ENCODE results near the gene FHAD1. TPM values are rescaled to one million over a fixed set of nuclear protein-coding genes. Genes with fewer than 3 reads are reported as not detected.
A peak's percentile ranks its signal among the peaks of the same experiment; 100 is the strongest.

The FHAD1 gene
- 0.12 and 0.19 TPM in 2 replicates for total RNA-seq (2011; cell fraction: chromatin; rRNA removed; ENCODE audit: low replicate concordance)
- not detected in 2 replicates for total RNA-seq (2011; cell fraction: nucleolus; rRNA removed)
- 0.07 TPM in 1 of 2 replicates, not detected in the other for total RNA-seq (2011; cell fraction: nucleoplasm; rRNA removed)
- total RNA-seq (2014; rRNA removed) = 1.4 and 3.1 TPM in 2 replicates
- 1.5 and 1.8 TPM in 2 replicates for total RNA-seq (2014; rRNA removed; fragmentation: Illumina TruSeq; extraction: Trizol)
- 2.1 and 2.2 TPM in 2 replicates for total RNA-seq (2015; rRNA removed; fragmentation: Illumina TruSeq; extraction: Trizol)
- 1.3 and 1.6 TPM in 2 replicates for total RNA-seq (2021)
- 0.01 TPM in 1 of 2 replicates, not detected in the other for polyA plus RNA-seq (2011; rRNA removed)
- 0.04 TPM in 1 of 2 replicates, not detected in the other for polyA plus RNA-seq (2011; cell fraction: cytosol; rRNA removed)
- 0.06 and 0.10 TPM in 2 replicates for polyA plus RNA-seq (2011; cell fraction: nucleus; rRNA removed)
- polyA plus RNA-seq (2012) = 1.8 and 5.7 TPM in 2 replicates
- 1.4 and 2.1 TPM in 2 replicates for polyA plus RNA-seq (2014; fragmentation: Illumina TruSeq; extraction: Trizol)
- under 1 TPM; 0.32 to 0.45 TPM for polyA plus RNA-seq (2014; fragmentation: Nextera tagmentation; extraction: Ambion mirVana)
- 1.7 and 1.9 TPM in 2 replicates for polyA plus RNA-seq (2014; rRNA removed)
- not detected in 2 replicates for polyA minus RNA-seq (2011; rRNA and poly(A)+ RNA removed)
- not detected in 2 replicates for polyA minus RNA-seq (2011; cell fraction: cytosol; rRNA and poly(A)+ RNA removed)
- polyA minus RNA-seq (2011; cell fraction: nucleus; rRNA and poly(A)+ RNA removed) = not detected in 2 replicates
- Bru-seq, nascent RNA = percentile 31 among the genes with signal in this experiment
- percentile 31 among the genes with signal in this experiment for BruChase-seq, experiment 1, labeled RNA remaining after a 2-hour chase
- percentile 28 among the genes with signal in this experiment for BruChase-seq, experiment 2, labeled RNA remaining after a 6-hour chase
- long read RNA-seq, experiment 1, partial matches to known transcripts = 0 of 3 reads
- long read RNA-seq, experiment 1, other reads (novel, unspliced or antisense) = 3 of 3 reads
- long read RNA-seq, experiment 2 = 0 reads
- long read RNA-seq, experiment 3, partial matches to known transcripts = 0 of 1 reads
- long read RNA-seq, experiment 3, other reads (novel, unspliced or antisense) = 1 of 1 reads

DNA sequence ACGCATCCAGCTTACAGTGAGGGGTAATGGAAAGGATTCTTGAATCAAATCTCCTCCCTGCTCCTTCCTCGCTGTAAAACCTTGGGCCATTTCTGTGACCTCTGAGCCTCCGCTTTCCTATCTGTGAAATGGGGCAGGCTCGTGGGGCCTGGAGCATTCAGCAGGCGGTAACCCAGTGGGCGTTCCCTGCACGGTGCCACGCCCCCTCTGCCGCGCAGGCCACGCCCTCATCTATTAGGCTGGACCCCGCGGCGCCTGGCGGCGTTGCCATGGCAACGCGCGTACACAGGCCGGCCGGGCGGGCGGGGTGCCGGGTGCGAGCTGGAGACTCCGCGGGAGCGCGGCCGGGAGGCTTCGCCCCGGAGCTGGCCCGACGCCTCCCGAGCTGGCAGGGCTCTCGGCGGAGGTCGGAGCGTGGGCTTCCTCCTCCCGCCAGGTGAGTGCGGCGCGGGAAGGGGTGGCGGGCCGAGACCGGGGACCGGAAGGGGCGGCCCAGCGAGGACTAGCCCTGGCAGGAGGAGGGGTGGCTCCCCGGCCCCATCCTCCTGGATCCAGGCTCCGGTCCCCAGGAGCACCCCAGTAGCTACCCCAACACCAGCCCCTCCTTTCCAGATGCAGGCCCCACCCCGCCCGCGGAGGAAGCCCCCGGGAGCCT, at the start of gene FHAD1:
TSS of gene FHAD1 (plus strand) at position 264 of the 655 bp plus-strand sequence. CDS start 4,562 bp downstream, outside the sequence.
- in situ Hi-C loops (cut with MboI) = no loop called here
- 33% methylated on average over 32 of the region's 55 CpGs for WGBS (ENCODE audit: insufficient coverage, low coverage, missing lambda C conversion rate)
- DNase-seq (ENCODE audit: extremely low read depth in 1 of 4, low spot score in 3 of 4) = peak in 3 of 4 experiments; percentile 44 to 62 (median 62)
- Histone ChIP-seq H3K27ac (ENCODE audit: extremely low read depth, low read depth, low read length) (no peak within 1 kb of the TSS), H4K20me1 (replicated peaks; ENCODE audit: control insufficient read depth, insufficient read depth, low read length) (no peaks in the 10 kb centered on the region), H3K79me2 (ENCODE audit: control insufficient read depth, insufficient read depth, low read length) (no peaks in the 10 kb centered on the region), H3K4me1 (replicated peaks in 1 of 2; ENCODE audit: control insufficient read depth in 2 of 2, insufficient read depth in 2 of 2, low read length in 2 of 2) (peaks cover 0 to 8% of the 10 kb centered on the region in 2 experiments; a peak in 3 of 5 replicates), H3K36me3 (ENCODE audit: control insufficient read depth, insufficient read depth, low read length) (no peaks in the 10 kb centered on the region), H3K27me3 (ENCODE audit: control insufficient read depth in 2 of 2, insufficient read depth in 2 of 2, low read length in 2 of 2) (peaks cover 23 to 41% of the 10 kb centered on the region in 2 experiments; a peak in 4 of 5 replicates), H3K4me2 (ENCODE audit: insufficient read depth, low read length) (no peak within 1 kb of the TSS), H3K9ac (ENCODE audit: insufficient read depth in 1 of 2, low read depth in 2 of 2, low read length in 2 of 2) (no peak within 1 kb of the TSS), H3K9me1 (ENCODE audit: control insufficient read depth, insufficient read depth, low read length) (no peaks in the 10 kb centered on the region), H3K9me3 (replicated peaks; ENCODE audit: control insufficient read depth, insufficient read depth, low read depth, low read length) (no peaks in the 10 kb centered on the region), H2AFZ (ENCODE audit: low read depth, low read length) (no peak within 1 kb of the TSS), H3K4me3 (no peak within 1 kb of the TSS)
- FAIRE-seq = no peak
- POLR2A ChIA-PET = interaction anchor here (0.7 to 0.9 kb wide), 3 partner anchors 13 to 77 kb away, joined by 3 read pairs; no protein-coding TSS in a partner anchor
- intact Hi-C loops (cut with micrococcal nuclease) = no loop called here
- BruUV-seq (replicated peaks) = no TSS peak
- peak; percentile 67 for ATAC-seq
- CTCF ChIA-PET (ENCODE audit: low intra/inter-chr PET ratio) = no interaction called here
- TF ChIP-seq, protein P1, sequence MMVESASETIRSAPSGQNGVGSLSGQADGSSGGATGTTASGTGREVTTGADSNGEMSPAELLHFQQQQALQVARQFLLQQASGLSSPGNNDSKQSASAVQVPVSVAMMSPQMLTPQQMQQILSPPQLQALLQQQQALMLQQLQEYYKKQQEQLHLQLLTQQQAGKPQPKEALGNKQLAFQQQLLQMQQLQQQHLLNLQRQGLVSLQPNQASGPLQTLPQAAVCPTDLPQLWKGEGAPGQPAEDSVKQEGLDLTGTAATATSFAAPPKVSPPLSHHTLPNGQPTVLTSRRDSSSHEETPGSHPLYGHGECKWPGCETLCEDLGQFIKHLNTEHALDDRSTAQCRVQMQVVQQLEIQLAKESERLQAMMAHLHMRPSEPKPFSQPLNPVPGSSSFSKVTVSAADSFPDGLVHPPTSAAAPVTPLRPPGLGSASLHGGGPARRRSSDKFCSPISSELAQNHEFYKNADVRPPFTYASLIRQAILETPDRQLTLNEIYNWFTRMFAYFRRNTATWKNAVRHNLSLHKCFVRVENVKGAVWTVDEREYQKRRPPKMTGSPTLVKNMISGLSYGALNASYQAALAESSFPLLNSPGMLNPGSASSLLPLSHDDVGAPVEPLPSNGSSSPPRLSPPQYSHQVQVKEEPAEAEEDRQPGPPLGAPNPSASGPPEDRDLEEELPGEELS (CRISPR knock-in tag; IDR thresholded peaks at IDR 0.05; ENCODE audit: borderline replicate concordance) = no peak
- no peak for TF ChIP-seq ZNF561 (CRISPR knock-in tag; conservative IDR thresholded peaks at IDR 0.05)
- peak; percentile 69; the same call in 1 of the 2 replicates for TF ChIP-seq ZNF134 (CRISPR knock-in tag; conservative IDR thresholded peaks at IDR 0.05)
- TF ChIP-seq, protein P2, sequence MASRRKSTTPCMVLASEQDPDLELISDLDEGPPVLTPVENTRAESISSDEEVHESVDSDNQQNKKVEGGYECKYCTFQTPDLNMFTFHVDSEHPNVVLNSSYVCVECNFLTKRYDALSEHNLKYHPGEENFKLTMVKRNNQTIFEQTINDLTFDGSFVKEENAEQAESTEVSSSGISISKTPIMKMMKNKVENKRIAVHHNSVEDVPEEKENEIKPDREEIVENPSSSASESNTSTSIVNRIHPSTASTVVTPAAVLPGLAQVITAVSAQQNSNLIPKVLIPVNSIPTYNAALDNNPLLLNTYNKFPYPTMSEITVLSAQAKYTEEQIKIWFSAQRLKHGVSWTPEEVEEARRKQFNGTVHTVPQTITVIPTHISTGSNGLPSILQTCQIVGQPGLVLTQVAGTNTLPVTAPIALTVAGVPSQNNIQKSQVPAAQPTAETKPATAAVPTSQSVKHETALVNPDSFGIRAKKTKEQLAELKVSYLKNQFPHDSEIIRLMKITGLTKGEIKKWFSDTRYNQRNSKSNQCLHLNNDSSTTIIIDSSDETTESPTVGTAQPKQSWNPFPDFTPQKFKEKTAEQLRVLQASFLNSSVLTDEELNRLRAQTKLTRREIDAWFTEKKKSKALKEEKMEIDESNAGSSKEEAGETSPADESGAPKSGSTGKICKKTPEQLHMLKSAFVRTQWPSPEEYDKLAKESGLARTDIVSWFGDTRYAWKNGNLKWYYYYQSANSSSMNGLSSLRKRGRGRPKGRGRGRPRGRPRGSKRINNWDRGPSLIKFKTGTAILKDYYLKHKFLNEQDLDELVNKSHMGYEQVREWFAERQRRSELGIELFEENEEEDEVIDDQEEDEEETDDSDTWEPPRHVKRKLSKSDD (conservative IDR thresholded peaks at IDR 0.05; ENCODE audit: low read length) = peak; percentile 99
- TF ChIP-seq YY1 (IDR thresholded peaks at IDR 0.05; ENCODE audit: borderline replicate concordance in 1 of 3, control insufficient read depth in 1 of 3, extremely low read depth in 1 of 3, insufficient read depth in 3 of 3, insufficient read length in 1 of 3, insufficient replicate concordance in 2 of 3, low read depth in 1 of 3, low read length in 2 of 3) = peak; percentile 9 to 85 (median 81)
- TF ChIP-seq BCOR (IDR thresholded peaks at IDR 0.05) = peak; percentile 68; the same call in 1 of the 2 replicates
- peak; percentile 85 for TF ChIP-seq RFX1 (IDR thresholded peaks at IDR 0.05)
- peak; percentile 20 for TF ChIP-seq RBM25 (IDR thresholded peaks at IDR 0.05; ENCODE audit: low read depth, low read length, severe bottlenecking)
- TF ChIP-seq KDM1A (IDR thresholded peaks at IDR 0.05) = 0 out of 4 replicates have a peak, but pooled peaks of 1 of the 2 experiments have one; percentile 16
- TF ChIP-seq SAFB (IDR thresholded peaks at IDR 0.05; ENCODE audit: borderline replicate concordance, low read depth, low read length) = 0 out of 2 replicates have a peak, but pooled peaks have one; percentile 17
- TF ChIP-seq ZNF224 (CRISPR knock-in tag; IDR thresholded peaks at IDR 0.05) = no peak

Data from K562 (cell line).